GM10266 (cell line): Measurements from ENCODE around the gene CD96.
"Not testable (repeated sequence)": the region's sequence is repeated elsewhere in the genome, so short reads cannot be mapped to it uniquely, and the experiment has no call there.

ENCODE experiments used
- DNase-seq: peaks from one replicate; pipeline ENCODE4 v3.0.0; 2012; ENCODE audit errors: extremely low spot score
- CTCF ChIP-seq: IDR thresholded peaks from 2 replicates; pipeline ENCODE4 v1.5.1; 2012; ENCODE audit warnings: mild to moderate bottlenecking, low read depth; ENCODE audit not compliant: control insufficient read depth, insufficient read depth; ENCODE audit errors: missing control alignments

CD96 gene

GRCh38 chr3:111517801-111518200 lies 24.2 kb upstream of the CD96 start:
- no peak for TF ChIP-seq CTCF
- no peak for DNase-seq

DNA sequence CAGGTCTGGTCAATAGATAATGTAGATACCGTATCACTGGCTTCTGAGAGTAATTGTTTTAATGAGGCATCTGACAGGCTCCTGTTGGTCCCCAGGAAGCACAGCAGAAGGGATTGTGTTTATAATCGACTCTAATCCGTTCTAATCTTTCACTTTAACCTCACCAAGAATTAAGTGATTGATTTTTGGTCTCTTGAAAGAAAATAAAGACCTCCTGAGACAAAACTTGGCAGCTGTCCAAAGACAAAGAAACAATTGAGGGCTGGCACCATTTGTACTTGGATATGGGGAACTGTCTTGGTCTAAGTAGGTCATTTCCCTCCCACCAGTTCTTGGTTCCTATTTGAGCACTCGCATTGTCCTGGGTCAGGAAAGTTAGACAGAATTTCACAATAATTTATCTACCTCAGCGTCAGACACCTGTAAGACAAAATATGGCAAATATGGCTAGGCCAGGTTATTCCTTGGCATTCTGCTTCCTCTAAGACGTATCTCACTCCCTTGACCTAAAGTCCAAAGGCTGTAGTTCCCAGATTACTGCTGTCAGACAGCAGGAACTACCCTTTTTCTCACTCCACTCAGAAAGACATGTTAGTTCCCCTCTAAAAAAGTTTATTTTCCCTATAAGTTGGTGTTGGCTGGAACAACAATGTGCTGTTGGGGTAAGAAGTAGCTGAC lies 22.7 kb upstream of the CD96 start:
- no peak for DNase-seq
- TF ChIP-seq CTCF: no peak

DNA sequence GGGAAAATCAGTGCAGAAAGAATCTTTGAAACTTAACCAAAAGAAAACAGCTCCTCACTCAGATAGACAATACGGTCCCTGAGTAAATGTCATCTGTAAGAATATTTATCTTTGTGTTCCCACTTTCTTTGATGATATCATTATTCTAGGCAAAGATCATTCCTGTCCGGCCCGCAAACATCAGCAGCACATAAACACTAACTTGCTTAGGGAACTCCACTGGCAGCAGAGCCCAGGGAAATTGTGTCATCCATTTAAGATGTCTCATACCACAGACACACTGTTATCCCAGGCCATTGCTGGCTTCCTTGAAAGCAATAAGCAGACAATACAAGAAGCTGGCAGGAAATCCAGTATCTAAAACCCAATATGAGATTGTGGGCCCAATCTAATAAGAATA lies 20.1 kb upstream of the CD96 start:
- no peak for DNase-seq
- no peak for TF ChIP-seq CTCF

DNA sequence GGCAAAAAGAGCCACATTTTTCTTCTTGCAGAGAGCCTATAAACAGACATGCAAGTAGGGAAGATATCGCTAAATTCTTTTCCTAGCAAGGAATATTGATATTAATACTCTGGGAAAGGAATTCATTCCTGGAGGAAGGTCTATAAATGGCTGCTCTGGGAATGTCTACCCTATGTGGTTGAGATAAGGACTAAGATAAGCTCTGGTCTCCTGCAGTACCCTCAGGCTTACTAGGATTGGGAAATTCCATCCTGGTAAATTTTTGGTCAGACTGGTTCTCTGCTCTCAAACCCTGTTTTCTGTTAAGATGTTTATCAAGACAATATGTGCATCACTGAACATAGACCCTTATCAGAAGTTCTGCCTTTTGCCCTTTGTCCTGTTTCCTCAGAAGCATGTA lies 17.5 kb upstream of the CD96 start:
- DNase-seq: not testable (repeated sequence)

- no peak for DNase-seq
Observed at GRCh38 chr3:111531446-111531845, 10.6 kb upstream of the CD96 start.

GRCh38 chr3:111534701-111535100 lies 7.3 kb upstream of the CD96 start:
- no peak for TF ChIP-seq CTCF
- DNase-seq: no peak

More at GRCh38 chr3:111531446-111531845, 10.6 kb upstream of the CD96 start:
- TF ChIP-seq CTCF: no peak

DNA sequence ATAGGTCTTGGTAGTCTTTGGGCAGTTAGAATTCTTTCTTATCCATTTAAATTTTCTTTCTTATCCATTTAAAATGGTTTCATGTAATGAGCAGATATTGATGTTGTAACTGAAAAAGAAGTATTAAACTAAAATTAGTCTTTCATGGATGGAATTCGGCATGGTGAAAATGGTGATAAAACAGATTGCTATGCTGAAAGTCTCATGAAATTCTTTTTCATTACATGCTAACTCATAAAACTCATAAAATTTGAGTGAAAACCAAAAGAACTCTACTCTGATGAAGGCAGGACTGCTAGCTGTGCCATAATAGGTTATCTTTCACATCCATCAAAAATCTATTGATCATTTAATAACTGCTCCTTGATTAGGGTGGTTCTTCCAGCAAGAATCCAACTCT lies 3.9 kb upstream of the CD96 start:
- TF ChIP-seq CTCF: no peak
- no peak for DNase-seq

DNA sequence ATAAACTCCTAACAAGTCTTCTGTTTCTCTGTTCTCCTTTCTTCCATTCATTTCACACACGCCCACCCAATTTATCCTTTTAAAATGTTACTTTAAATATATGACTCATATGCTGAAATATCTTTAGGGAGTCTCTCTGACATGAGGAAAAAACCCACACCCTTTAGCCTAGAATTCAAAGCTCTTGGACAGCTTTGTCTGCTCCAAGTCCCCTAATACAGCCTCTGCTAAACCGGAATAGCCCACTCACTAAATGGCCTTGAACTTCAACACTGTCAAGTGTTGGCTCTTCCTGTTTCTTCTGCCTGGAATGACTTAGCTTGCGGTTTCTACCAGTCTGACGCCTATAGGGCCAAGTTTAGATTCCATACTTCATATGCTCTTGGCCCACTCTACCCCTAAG lies 3.3 kb upstream of the CD96 start:
- DNase-seq: no peak
- TF ChIP-seq CTCF: no peak
